GM10266 (cell line): ENCODE results near the gene ARID2.
A peak's percentile ranks its signal among the peaks of the same experiment; 100 is the strongest.

Source experiments
- DNase-seq: peaks from one replicate; pipeline ENCODE4 v3.0.0; 2012; ENCODE audit errors: extremely low spot score
- CTCF ChIP-seq: IDR thresholded peaks from 2 replicates; pipeline ENCODE4 v1.5.1; 2012; ENCODE audit warnings: mild to moderate bottlenecking, low read depth; ENCODE audit not compliant: control insufficient read depth, insufficient read depth; ENCODE audit errors: missing control alignments

The ARID2 gene

GRCh38 chr12:45914090-45914489, 184.6 kb downstream of the ARID2 start:
- peak; percentile 32 for DNase-seq
- TF ChIP-seq CTCF: no peak

- DNase-seq: no peak
- no peak for TF ChIP-seq CTCF
Observed at GRCh38 chr12:45915405-45915804, 185.9 kb downstream of the ARID2 start.

GRCh38 chr12:45918818-45919217, 189.3 kb downstream of the ARID2 start:
- no peak for TF ChIP-seq CTCF
- no peak for DNase-seq

GRCh38 chr12:45928309-45928708, 198.8 kb downstream of the ARID2 start:
- TF ChIP-seq CTCF: no peak
- no peak for DNase-seq

- TF ChIP-seq CTCF: no peak
- DNase-seq: no peak
Observed at GRCh38 chr12:45930369-45930768, 200.9 kb downstream of the ARID2 start.

- no peak for TF ChIP-seq CTCF
Observed at GRCh38 chr12:45933504-45933903, 204.0 kb downstream of the ARID2 start.

GRCh38 chr12:45934956-45935355, 205.4 kb downstream of the ARID2 start:
- no peak for DNase-seq
- no peak for TF ChIP-seq CTCF

More at GRCh38 chr12:45933504-45933903, 204.0 kb downstream of the ARID2 start:
- DNase-seq: no peak
